ENCODE results near the gene GLOD4.

GRCh38 chr17:824378-824777 is 42.3 kb upstream of the GLOD4 start:
- TF ChIP-seq POLR2AphosphoS5 (IDR thresholded peaks at IDR 0.05; ENCODE audit: low read depth) (no peak), CTCF (IDR thresholded peaks at IDR 0.05; ENCODE audit: insufficient read depth, low read length) (no peak), SPI1 (IDR thresholded peaks at IDR 0.05; ENCODE audit: borderline replicate concordance, low read depth) (no peak), REST (IDR thresholded peaks at IDR 0.05; ENCODE audit: insufficient replicate concordance, low read depth) (no peak), GABPA (IDR thresholded peaks at IDR 0.05; ENCODE audit: low read depth) (no peak)
